K562 (cell line): ENCODE results near the gene ZNF648. TPM values are rescaled to one million over a fixed set of nuclear protein-coding genes. Genes with fewer than 3 reads are reported as not detected.

Source experiments
- ATAC-seq: fragments of 200-7000 bp; cut with Tn5 transposase; 3 replicates; pipeline ENCODE4 v1.9.1; 2020; ENCODE audit warnings: moderate library complexity
- BruUV-seq: library from RNA; stranded (reverse); fragments of 400-500 nt; replicated peaks from 2 replicates; lab custom pipeline; 2021; lab: Mats Ljungman, UMichigan
- CTCF ChIA-PET: fragments of 300-600 bp; formaldehyde crosslinking; extraction: SDS; loops from one replicate; lab custom pipeline; 2021; ENCODE audit warnings: low intra/inter-chr PET ratio; lab: Yijun Ruan, JAX
- POLR2A ChIA-PET: fragments of 300-600, 350-650 bp; sonication (Branson Sonifier 250); formaldehyde crosslinking; extraction: SDS; loops from one replicate; lab custom pipeline; 2021; ENCODE audit warnings: antibody characterized with exemption, inconsistent platforms; lab: Yijun Ruan, JAX
- DNase-seq, 4 experiments: peaks; one replicate each; pipeline versions ENCODE4 v3.0.0 to v3.0.0-alpha.2; 2011 to 2018; ENCODE audit warnings: low spot score in 3 of 4, mixed read lengths in 3 of 4; ENCODE audit errors: extremely low read depth in 1 of 4
- FAIRE-seq: peaks from 2 replicates; lab custom pipeline; 2011; peaks lifted over from hg19 to GRCh38; lab: Jason Lieb, UNC
- H2AFZ ChIP-seq: 2 replicates; pipeline ENCODE4 v1.6.0; 2011; ENCODE audit warnings: low read depth, low read length, control low read depth, inconsistent platforms
- H3K27ac ChIP-seq: fragments of 200-600 bp; 3 replicates; pipeline ENCODE4 v1.8.0; 2011; ENCODE audit warnings: low read depth, mild to moderate bottlenecking, control low read depth, inconsistent platforms, low read length, moderate library complexity, mixed read lengths; ENCODE audit errors: extremely low read depth
- H3K27me3 ChIP-seq, 2 experiments: fragments of 300-600 bp in 1 of 2; 2 replicates in 1 of 2; 3 replicates in 1 of 2; pipeline versions ENCODE4 v1.6.0 to v1.8.0; 2011; ENCODE audit warnings: inconsistent platforms in 2 of 2, low read length in 2 of 2, mild to moderate bottlenecking in 1 of 2, mixed read lengths in 1 of 2, moderate library complexity in 1 of 2; ENCODE audit not compliant: control insufficient read depth in 2 of 2, insufficient read depth in 2 of 2
- H3K36me3 ChIP-seq: fragments of 300-600 bp; 3 replicates; pipeline ENCODE4 v1.8.0; 2011; ENCODE audit warnings: mild to moderate bottlenecking, low read length, inconsistent platforms; ENCODE audit not compliant: control insufficient read depth, insufficient read depth
- H3K4me1 ChIP-seq, 2 experiments: fragments of 200-600 bp in 1 of 2; replicated peaks in 1 of 2; 2 replicates in 1 of 2; 3 replicates in 1 of 2; pipeline versions ENCODE4 v1.5.1 to v1.8.0; 2011; ENCODE audit warnings: inconsistent platforms in 2 of 2, low read length in 2 of 2, mild to moderate bottlenecking in 1 of 2, mixed read lengths in 1 of 2, moderate library complexity in 1 of 2; ENCODE audit not compliant: control insufficient read depth in 2 of 2, insufficient read depth in 2 of 2
- H3K4me2 ChIP-seq: 2 replicates; pipeline ENCODE4 v1.6.1; 2011; ENCODE audit warnings: low read length, control low read depth, inconsistent platforms, mixed read lengths; ENCODE audit not compliant: insufficient read depth
- H3K4me3 ChIP-seq: fragments of 200-600 bp; sonication (generic), shearing (Covaris generic); 2 replicates; pipeline ENCODE4 v1.5.1; 2016; ENCODE audit warnings: control low read depth, inconsistent platforms
- H3K79me2 ChIP-seq: fragments of 200-600 bp; 3 replicates; pipeline ENCODE4 v1.8.0; 2011; ENCODE audit warnings: low read length, inconsistent platforms; ENCODE audit not compliant: control insufficient read depth, insufficient read depth
- H3K9ac ChIP-seq, 2 experiments: 2 replicates each; pipeline versions ENCODE4 v1.6.0 to v1.6.1; 2011; ENCODE audit warnings: low read depth in 2 of 2, low read length in 2 of 2, control low read depth in 1 of 2, inconsistent platforms in 1 of 2, mild to moderate bottlenecking in 1 of 2, mixed read lengths in 1 of 2; ENCODE audit not compliant: insufficient read depth in 1 of 2
- H3K9me1 ChIP-seq: one replicate; pipeline ENCODE4 v1.6.0; 2011; ENCODE audit warnings: inconsistent platforms, mild to moderate bottlenecking, low read length, moderate library complexity; ENCODE audit not compliant: control insufficient read depth, insufficient read depth
- H3K9me3 ChIP-seq: replicated peaks from 2 replicates; pipeline ENCODE4 v1.5.1; 2011; ENCODE audit warnings: low read depth, low read length, inconsistent platforms; ENCODE audit not compliant: control insufficient read depth, insufficient read depth
- H4K20me1 ChIP-seq: replicated peaks from 2 replicates; pipeline ENCODE4 v1.6.1; 2011; ENCODE audit warnings: low read length, inconsistent platforms, mixed read lengths; ENCODE audit not compliant: control insufficient read depth, insufficient read depth
- BACH1 ChIP-seq: fragments of 200-800 bp; sonication (Bioruptor generic); IDR thresholded peaks from 2 replicates; pipeline ENCODE4 v1.6.1; 2016; ENCODE audit warnings: missing genetic modification characterization, missing compliant biosample characterization
- CCAR2 ChIP-seq: fragments of 200-400 bp; formaldehyde crosslinking; IDR thresholded peaks from 2 replicates; pipeline ENCODE4 v1.6.1; 2017; ENCODE audit warnings: mild to moderate bottlenecking, low read depth, low read length
- EP400 ChIP-seq: fragments of 450-650 bp; IDR thresholded peaks from 2 replicates; pipeline ENCODE4 v1.6.1; 2017; ENCODE audit warnings: antibody characterized with exemption, mild to moderate bottlenecking, moderate library complexity
- GABPB1 ChIP-seq: sonication (generic); formaldehyde crosslinking; IDR thresholded peaks from 2 replicates; pipeline ENCODE4 v1.8.0; 2022; ENCODE audit warnings: mild to moderate bottlenecking, missing genetic modification reagents
- NFIC ChIP-seq: fragments of 450-650 bp; IDR thresholded peaks from 2 replicates; pipeline ENCODE4 v1.6.1; 2017; ENCODE audit warnings: mild to moderate bottlenecking, inconsistent platforms
- NFRKB ChIP-seq: fragments of 450-650 bp; IDR thresholded peaks from 2 replicates; pipeline ENCODE4 v1.6.1; 2016; ENCODE audit warnings: low read depth
- PHF21A ChIP-seq: fragments of 450-650 bp; IDR thresholded peaks from 2 replicates; pipeline ENCODE4 v1.6.1; 2017; ENCODE audit warnings: low read depth, borderline replicate concordance
- PRMT5 ChIP-seq: sonication (generic); formaldehyde crosslinking; IDR thresholded peaks from 2 replicates; pipeline ENCODE4 v1.5.0; 2020; ENCODE audit warnings: missing genetic modification reagents
- SIX5 ChIP-seq, 2 experiments: IDR thresholded peaks; 2 replicates each; pipeline ENCODE4 v1.6.1; 2011; ENCODE audit warnings: low read length in 2 of 2, borderline replicate concordance in 1 of 2, low read depth in 1 of 2, mild to moderate bottlenecking in 1 of 2, moderate library complexity in 1 of 2; ENCODE audit not compliant: insufficient read depth in 1 of 2
- ZNF583 ChIP-seq: fragments of 250-450 bp; sonication (Bioruptor Pico); IDR thresholded peaks from 2 replicates; pipeline ENCODE4 v1.4.0; 2020
- WGBS: fragments of 100-300 bp; shearing (Covaris generic); methylation state at CpG from one replicate; pipeline ENCODE4 v1.1.6; 2016; ENCODE audit warnings: low coverage, mixed read lengths; ENCODE audit not compliant: insufficient coverage; ENCODE audit errors: missing lambda C conversion rate; 5-methylcytosine and 5-hydroxymethylcytosine counted together
- in situ Hi-C: fragments of 300-500 bp; cut with MboI; formaldehyde crosslinking; loops from 4 replicates; pipeline ENCODE4 v1.15.0; 2018; ENCODE audit warnings: inconsistent platforms, mixed read lengths
- intact Hi-C: fragments of 100-400 bp; cut with micrococcal nuclease; formaldehyde crosslinking; loops from 2 replicates; pipeline ENCODE4 v1.14.2; 2022
- polyA plus RNA-seq, 8 experiments: library from polyadenylated mRNA; depleted of rRNA in 4 of 8; stranded (reverse) in 5 of 8; unstranded in 3 of 8; fragments of >200 nt; fragmentation: Nextera tagmentation in 2 of 8; fragmentation: Illumina TruSeq in 1 of 8; extraction: Ambion mirVana in 2 of 8; extraction: Trizol in 1 of 8; gene quantifications; 2 replicates each; pipeline versions ENCODE4 v1.2.1 to v1.2.3, GENCODE V29; 2011 to 2014; ENCODE audit warnings: inconsistent platforms in 1 of 8, missing spikeins in 1 of 8
- total RNA-seq, 7 experiments: library from RNA; depleted of rRNA in 6 of 7; stranded (reverse); fragments of >200 nt in 6 of 7; fragmentation: Illumina TruSeq in 2 of 7; extraction: Trizol in 2 of 7; gene quantifications; 2 replicates each; pipeline versions ENCODE4 v1.2.1 to v1.2.3, GENCODE V29; 2011 to 2021; ENCODE audit warnings: low replicate concordance in 1 of 7

ZNF648 gene
- total and polyA plus RNA-seq, 9 of the 15 experiments (the other 6 are each of a cell fraction or from before 2014, with no cell fraction given): 0.06 to 0.27 (median 0.18) TPM; not detected in 2

GRCh38 chr1:182032251-182032650 lies 29.3 kb downstream of the ZNF648 start:
- Histone ChIP-seq H3K9ac (no peak overlapping the region), H2AFZ (no peak overlapping the region), H3K9me3 (no peaks in the 10 kb centered on the region), H3K9me1 (no peaks in the 10 kb centered on the region), H3K4me1 (peaks cover 4 to 6% of the 10 kb centered on the region in 2 experiments; a peak in 3 of 5 replicates), H3K4me2 (no peak overlapping the region), H3K79me2 (no peaks in the 10 kb centered on the region), H3K4me3 (no peak overlapping the region), H3K27ac (no peak overlapping the region), H3K36me3 (no peaks in the 10 kb centered on the region), H4K20me1 (no peaks in the 10 kb centered on the region), H3K27me3 (no peaks in the 10 kb centered on the region)
- WGBS: 0% methylated on average over 1 of the region's 1 CpG
- intact Hi-C loops (loop anchor here (5.0 kb wide), 1 partner anchor 35 kb away; no protein-coding TSS in a partner anchor), in situ Hi-C loops (no loop called here)
- POLR2A ChIA-PET: interaction anchor here (0.7 kb wide), 1 partner anchor 77 kb away, joined by 3 read pairs; no protein-coding TSS in a partner anchor
- no peak for TF ChIP-seq BACH1 (tag)
- TF ChIP-seq ZNF583 (CRISPR knock-in tag): no peak
- TF ChIP-seq NFRKB: no peak
- TF ChIP-seq EP400: no peak
- no peak for TF ChIP-seq CCAR2
- no peak for TF ChIP-seq PRMT5
- TF ChIP-seq GABPB1: no peak
- no peak for TF ChIP-seq NFIC
- no peak for TF ChIP-seq SIX5 (IDR thresholded peaks at IDR 0.05; ENCODE audit: borderline replicate concordance in 1 of 2, insufficient read depth in 1 of 2, low read depth in 1 of 2, low read length in 2 of 2)
- no peak for TF ChIP-seq PHF21A
- CTCF ChIA-PET: no interaction called here
- ATAC-seq: no peak
- FAIRE-seq: no peak
- DNase-seq: no peak
- no TSS peak for BruUV-seq
